Parathyroid adenoma (tissue), 2 donors: ENCODE data around the gene ARMC2.

Experiments
- H2AFZ ChIP-seq: fragments of 300-600 bp; sonication (generic); one replicate; pipeline ENCODE4 v1.7.0; 2017; ENCODE audit warnings: antibody characterized with exemption, mild to moderate bottlenecking
- H3K27ac ChIP-seq: fragments of 300-600 bp; sonication (generic); one replicate; pipeline ENCODE4 v1.7.0; 2017
- H3K27me3 ChIP-seq: fragments of 300-600 bp; sonication (generic); one replicate; pipeline ENCODE4 v1.7.0; 2017; ENCODE audit warnings: low read length; ENCODE audit not compliant: control insufficient read depth, insufficient read depth
- H3K36me3 ChIP-seq: fragments of 300-600 bp; sonication (generic); one replicate; pipeline ENCODE4 v1.7.0; 2017; ENCODE audit warnings: low read length; ENCODE audit not compliant: control insufficient read depth, insufficient read depth
- H3K4me1 ChIP-seq: fragments of 300-600 bp; sonication (generic); one replicate; pipeline ENCODE4 v1.7.0; 2017; ENCODE audit warnings: control low read depth
- H3K4me2 ChIP-seq: fragments of 300-600 bp; sonication (generic); one replicate; pipeline ENCODE4 v1.7.0; 2017; ENCODE audit warnings: low read length
- H3K4me3 ChIP-seq: fragments of 300-600 bp; sonication (generic); one replicate; pipeline ENCODE4 v1.7.0; 2017; ENCODE audit warnings: low read depth, low read length
- H3K79me2 ChIP-seq: fragments of 300-600 bp; sonication (generic); one replicate; pipeline ENCODE4 v1.7.0; 2017; ENCODE audit warnings: control low read depth
- H3K9ac ChIP-seq: fragments of 300-600 bp; sonication (generic); one replicate; pipeline ENCODE4 v1.7.0; 2017; ENCODE audit warnings: mild to moderate bottlenecking
- H3K9me3 ChIP-seq: fragments of 300-600 bp; sonication (generic); one replicate; pipeline ENCODE4 v1.7.0; 2017; ENCODE audit warnings: low read length; ENCODE audit not compliant: control insufficient read depth
- TF ChIP-seq, protein P1 (sequence below): fragments of 300-600 bp; sonication (generic); IDR thresholded peaks from one replicate; pipeline ENCODE4 v1.7.0; 2017; ENCODE audit warnings: antibody characterized with exemption, mild to moderate bottlenecking
- donor health status: primary hyperparathyroidism.

The ARMC2 gene

DNA sequence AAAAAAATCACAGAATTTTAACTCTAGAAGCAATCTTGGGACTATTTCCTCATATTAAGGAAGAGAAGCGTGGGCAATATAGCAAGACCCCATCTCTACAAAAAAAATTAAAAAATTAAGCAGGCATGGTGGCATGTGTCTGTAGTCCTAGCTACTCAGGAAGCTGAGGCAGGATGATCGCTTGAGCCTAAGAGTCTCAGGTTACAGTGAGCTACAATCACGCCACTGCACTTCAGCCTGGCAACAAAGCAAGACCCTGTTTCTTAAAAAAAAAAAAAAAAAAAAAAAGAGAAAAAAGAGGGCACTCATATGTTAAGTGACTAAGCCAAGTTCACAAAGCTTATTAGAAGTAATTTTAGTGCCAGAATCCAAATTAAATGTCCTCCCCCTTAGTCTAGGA lies 145.7 kb downstream of the ARMC2 start:
- no peaks in the 10 kb centered on the region for H3K27me3 ChIP-seq
- no peaks in the 10 kb centered on the region for H3K79me2 ChIP-seq
- no peaks in the 10 kb centered on the region for H3K9me3 ChIP-seq
- peaks cover 3% of the 10 kb centered on the region for H3K4me1 ChIP-seq
- no peak overlapping the region for H3K9ac ChIP-seq
- H2AFZ ChIP-seq, result no peak overlapping the region
- no peaks in the 10 kb centered on the region for H3K36me3 ChIP-seq
- H3K4me2 ChIP-seq, result no peak overlapping the region
- no peak overlapping the region for H3K27ac ChIP-seq
- no peak overlapping the region for H3K4me3 ChIP-seq
- TF ChIP-seq, protein P1, sequence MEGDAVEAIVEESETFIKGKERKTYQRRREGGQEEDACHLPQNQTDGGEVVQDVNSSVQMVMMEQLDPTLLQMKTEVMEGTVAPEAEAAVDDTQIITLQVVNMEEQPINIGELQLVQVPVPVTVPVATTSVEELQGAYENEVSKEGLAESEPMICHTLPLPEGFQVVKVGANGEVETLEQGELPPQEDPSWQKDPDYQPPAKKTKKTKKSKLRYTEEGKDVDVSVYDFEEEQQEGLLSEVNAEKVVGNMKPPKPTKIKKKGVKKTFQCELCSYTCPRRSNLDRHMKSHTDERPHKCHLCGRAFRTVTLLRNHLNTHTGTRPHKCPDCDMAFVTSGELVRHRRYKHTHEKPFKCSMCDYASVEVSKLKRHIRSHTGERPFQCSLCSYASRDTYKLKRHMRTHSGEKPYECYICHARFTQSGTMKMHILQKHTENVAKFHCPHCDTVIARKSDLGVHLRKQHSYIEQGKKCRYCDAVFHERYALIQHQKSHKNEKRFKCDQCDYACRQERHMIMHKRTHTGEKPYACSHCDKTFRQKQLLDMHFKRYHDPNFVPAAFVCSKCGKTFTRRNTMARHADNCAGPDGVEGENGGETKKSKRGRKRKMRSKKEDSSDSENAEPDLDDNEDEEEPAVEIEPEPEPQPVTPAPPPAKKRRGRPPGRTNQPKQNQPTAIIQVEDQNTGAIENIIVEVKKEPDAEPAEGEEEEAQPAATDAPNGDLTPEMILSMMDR, result no peak

DNA sequence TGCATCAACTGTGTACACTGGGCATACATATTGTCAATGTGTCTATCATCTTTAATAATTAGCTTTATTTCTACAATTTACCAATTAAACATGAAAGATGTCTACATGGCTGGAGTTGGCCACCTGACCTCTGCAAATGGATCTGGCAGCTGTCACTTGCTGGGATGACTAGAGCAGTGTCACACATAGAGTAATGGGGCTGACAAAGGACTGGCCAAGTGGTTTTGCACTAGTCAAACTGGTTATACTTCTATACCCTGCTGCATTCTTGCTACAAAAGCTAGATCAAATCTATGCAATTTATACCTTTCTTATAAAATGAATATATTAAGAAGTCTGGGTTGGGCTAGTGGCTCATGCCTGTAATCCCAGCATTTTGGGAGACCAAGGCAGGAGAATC lies 147.1 kb downstream of the ARMC2 start:
- TF ChIP-seq, protein P1, result no peak
- H3K79me2 ChIP-seq, result no peaks in the 10 kb centered on the region
- no peaks in the 10 kb centered on the region for H3K9me3 ChIP-seq
- H3K4me2 ChIP-seq, result no peak overlapping the region
- no peaks in the 10 kb centered on the region for H3K27me3 ChIP-seq
- H2AFZ ChIP-seq, result no peak overlapping the region
- no peak overlapping the region for H3K9ac ChIP-seq
- H3K4me1 ChIP-seq, result peaks cover 3% of the 10 kb centered on the region
- no peak overlapping the region for H3K4me3 ChIP-seq
- no peaks in the 10 kb centered on the region for H3K36me3 ChIP-seq
- H3K27ac ChIP-seq, result no peak overlapping the region

GRCh38 chr6:108996208-108996607 lies 148.0 kb downstream of the ARMC2 start:
- Histone ChIP-seq H3K27me3 (no peaks in the 10 kb centered on the region), H3K27ac (no peak overlapping the region), H3K9ac (no peak overlapping the region), H3K9me3 (no peaks in the 10 kb centered on the region), H3K4me2 (no peak overlapping the region), H3K4me3 (no peak overlapping the region), H2AFZ (no peak overlapping the region), H3K36me3 (no peaks in the 10 kb centered on the region), H3K79me2 (no peaks in the 10 kb centered on the region), H3K4me1 (peaks cover 3% of the 10 kb centered on the region)
- TF ChIP-seq, protein P1, result no peak

GRCh38 chr6:108998485-108998884 lies 150.3 kb downstream of the ARMC2 start:
- H3K4me2 ChIP-seq, result no peak overlapping the region
- no peaks in the 10 kb centered on the region for H3K36me3 ChIP-seq
- TF ChIP-seq, protein P1, result no peak
- no peaks in the 10 kb centered on the region for H3K9me3 ChIP-seq
- no peak overlapping the region for H2AFZ ChIP-seq
- H3K4me1 ChIP-seq, result peaks cover 15% of the 10 kb centered on the region
- H3K27ac ChIP-seq, result no peak overlapping the region
- H3K79me2 ChIP-seq, result no peaks in the 10 kb centered on the region
- no peak overlapping the region for H3K4me3 ChIP-seq
- no peak overlapping the region for H3K9ac ChIP-seq
- no peaks in the 10 kb centered on the region for H3K27me3 ChIP-seq

- Histone ChIP-seq H3K27me3 (no peaks in the 10 kb centered on the region), H3K9me3 (no peaks in the 10 kb centered on the region), H3K4me3 (no peak overlapping the region), H3K4me1 (peaks cover 19% of the 10 kb centered on the region), H2AFZ (no peak overlapping the region), H3K79me2 (peaks cover 6% of the 10 kb centered on the region), H3K9ac (no peak overlapping the region), H3K27ac (no peak overlapping the region), H3K36me3 (no peaks in the 10 kb centered on the region), H3K4me2 (no peak overlapping the region)
- TF ChIP-seq, protein P1, result no peak
Measured at GRCh38 chr6:108999428-108999827, 151.2 kb downstream of the ARMC2 start.
